H9 (cell line): Measurements from ENCODE around the gene BBOF1. TPM values are rescaled to one million over a fixed set of nuclear protein-coding genes. Genes with fewer than 3 reads are reported as not detected.
"Not testable (repeated sequence)": the region's sequence is repeated elsewhere in the genome, so short reads cannot be mapped to it uniquely, and the experiment has no call there.

Experiments used
- DNase-seq: peaks from one replicate; pipeline ENCODE4 v3.0.0-alpha.2; 2017
- H2AFZ ChIP-seq: one replicate; pipeline ENCODE4 v1.6.1; 2013; ENCODE audit warnings: mild to moderate bottlenecking, low read length, control low read depth, moderate library complexity
- H2AK5ac ChIP-seq: 2 replicates; pipeline ENCODE4 v1.6.1; 2013; ENCODE audit warnings: low read length, control low read depth, mixed read lengths; ENCODE audit not compliant: insufficient read length
- H2BK120ac ChIP-seq: one replicate; pipeline ENCODE4 v1.6.1; 2013; ENCODE audit warnings: low read depth, mild to moderate bottlenecking, low read length, control low read depth, inconsistent platforms; ENCODE audit not compliant: poor library complexity, severe bottlenecking
- H2BK12ac ChIP-seq: 2 replicates; pipeline ENCODE4 v1.6.1; 2013; ENCODE audit warnings: low read length, control low read depth, mixed read lengths, low read depth; ENCODE audit not compliant: insufficient read length
- H2BK15ac ChIP-seq: 2 replicates; pipeline ENCODE4 v1.6.1; 2013; ENCODE audit warnings: low read depth, low read length, control low read depth
- H2BK20ac ChIP-seq: one replicate; pipeline ENCODE4 v1.6.1; 2013; ENCODE audit warnings: low read depth, mild to moderate bottlenecking, low read length, control low read depth, inconsistent platforms; ENCODE audit not compliant: poor library complexity, severe bottlenecking
- H2BK5ac ChIP-seq: 2 replicates; pipeline ENCODE4 v1.6.1; 2013; ENCODE audit warnings: low read length, control low read depth, mixed read lengths; ENCODE audit not compliant: insufficient read length
- H3K14ac ChIP-seq: 2 replicates; pipeline ENCODE4 v1.6.1; 2013; ENCODE audit warnings: low read length, control low read depth; ENCODE audit not compliant: insufficient read depth
- H3K18ac ChIP-seq: 2 replicates; pipeline ENCODE4 v1.6.1; 2013; ENCODE audit warnings: low read depth, mild to moderate bottlenecking, mixed read lengths, low read length, control low read depth; ENCODE audit not compliant: insufficient read length
- H3K23ac ChIP-seq: 2 replicates; pipeline ENCODE4 v1.6.1; 2013; ENCODE audit warnings: low read length, control low read depth, mixed read lengths, low read depth; ENCODE audit not compliant: insufficient read length
- H3K23me2 ChIP-seq: 2 replicates; pipeline ENCODE4 v1.6.1; 2013; ENCODE audit warnings: low read depth, mild to moderate bottlenecking, mixed read lengths, low read length, control low read depth; ENCODE audit not compliant: insufficient read length, poor library complexity, severe bottlenecking
- H3K27ac ChIP-seq: 2 replicates; pipeline ENCODE4 v1.5.1; 2013; ENCODE audit warnings: low read length, control low read depth, mixed read lengths, low read depth; ENCODE audit not compliant: insufficient read length
- H3K27me3 ChIP-seq: 2 replicates; pipeline ENCODE4 v1.6.1; 2013; ENCODE audit warnings: low read length, control low read depth, inconsistent platforms; ENCODE audit not compliant: insufficient read depth
- H3K4ac ChIP-seq: 2 replicates; pipeline ENCODE4 v1.6.1; 2013; ENCODE audit warnings: low read depth, mild to moderate bottlenecking, control low read depth, inconsistent platforms, low read length, moderate library complexity
- H3K4me1 ChIP-seq: 2 replicates; pipeline ENCODE4 v1.6.1; 2013; ENCODE audit warnings: low read length, control low read depth, inconsistent platforms; ENCODE audit not compliant: insufficient read depth
- H3K4me2 ChIP-seq: 2 replicates; pipeline ENCODE4 v1.6.1; 2013; ENCODE audit warnings: low read length, control low read depth, mixed read lengths; ENCODE audit not compliant: insufficient read length, insufficient read depth
- H3K56ac ChIP-seq: 2 replicates; pipeline ENCODE4 v1.6.1; 2013; ENCODE audit warnings: low read depth, mild to moderate bottlenecking, mixed read lengths, low read length, control low read depth; ENCODE audit not compliant: insufficient read length
- H3K79me1 ChIP-seq: 2 replicates; pipeline ENCODE4 v1.6.1; 2013; ENCODE audit warnings: low read depth, mild to moderate bottlenecking, moderate library complexity, low read length, control low read depth, inconsistent platforms; ENCODE audit not compliant: insufficient read depth, poor library complexity, severe bottlenecking
- H3K79me2 ChIP-seq: 2 replicates; pipeline ENCODE4 v1.6.1; 2013; ENCODE audit warnings: low read length, control low read depth, inconsistent platforms; ENCODE audit not compliant: insufficient read depth
- H3K9ac ChIP-seq: 2 replicates; pipeline ENCODE4 v1.6.1; 2013; ENCODE audit warnings: low read length, control low read depth, mixed read lengths; ENCODE audit not compliant: insufficient read length; ENCODE audit errors: extremely low read depth
- H3K9me3 ChIP-seq: one replicate; pipeline ENCODE4 v1.6.1; 2013; ENCODE audit warnings: low read depth, low read length, inconsistent platforms; ENCODE audit not compliant: control insufficient read depth
- H3T11ph ChIP-seq: one replicate; pipeline ENCODE4 v1.6.1; 2013; ENCODE audit warnings: mild to moderate bottlenecking, low read length, control low read depth, inconsistent platforms
- H4K20me1 ChIP-seq: one replicate; pipeline ENCODE4 v1.6.1; 2013; ENCODE audit not compliant: control insufficient read depth, insufficient read length, insufficient read depth
- H4K5ac ChIP-seq: 2 replicates; pipeline ENCODE4 v1.6.1; 2013; ENCODE audit warnings: low read depth, mild to moderate bottlenecking, mixed read lengths, low read length, control low read depth; ENCODE audit not compliant: insufficient read length
- H4K8ac ChIP-seq: replicated peaks from 2 replicates; pipeline ENCODE4 v1.6.1; 2013; ENCODE audit warnings: low read length, control low read depth, mixed read lengths, low read depth; ENCODE audit not compliant: insufficient read length
- H4K91ac ChIP-seq: 2 replicates; pipeline ENCODE4 v1.6.1; 2013; ENCODE audit warnings: low read depth, mild to moderate bottlenecking, moderate library complexity, mixed read lengths, low read length, control low read depth; ENCODE audit not compliant: insufficient read length
- H3K27ac Mint-ChIP-seq, 3 experiments: 2 replicates in 2 of 3; 3 replicates in 1 of 3; pipeline ENCODE4 v1.8.0; 2020 to 2021; ENCODE audit warnings: mixed read lengths in 3 of 3, mild to moderate bottlenecking in 1 of 3, moderate library complexity in 1 of 3
- H3K27me3 Mint-ChIP-seq: 2 replicates; pipeline ENCODE4 v1.8.0; 2021; ENCODE audit warnings: low read depth, mild to moderate bottlenecking, moderate library complexity, mixed read lengths
- H3K36me3 Mint-ChIP-seq, 3 experiments: 2 replicates in 2 of 3; 3 replicates in 1 of 3; pipeline ENCODE4 v1.8.0; 2020 to 2021; ENCODE audit warnings: low read depth in 3 of 3, mixed read lengths in 3 of 3; ENCODE audit not compliant: insufficient read depth in 1 of 3
- H3K4me1 Mint-ChIP-seq, 2 experiments: 2 replicates each; pipeline ENCODE4 v1.8.0; 2020; ENCODE audit warnings: mixed read lengths in 2 of 2
- H3K4me3 Mint-ChIP-seq, 2 experiments: 2 replicates in 1 of 2; 3 replicates in 1 of 2; pipeline ENCODE4 v1.8.0; 2020 to 2021; ENCODE audit warnings: mild to moderate bottlenecking in 2 of 2, mixed read lengths in 2 of 2, moderate library complexity in 1 of 2
- H3K9me3 Mint-ChIP-seq, 2 experiments: 2 replicates in 1 of 2; 3 replicates in 1 of 2; pipeline ENCODE4 v1.8.0; 2020; ENCODE audit warnings: mild to moderate bottlenecking in 2 of 2, mixed read lengths in 2 of 2, moderate library complexity in 1 of 2
- WGBS: extraction: QIAGEN DNeasy Blood & Tissue Kit; methylation state at CpG from one replicate; pipeline ENCODE4 v1.1.7; 2013; ENCODE audit warnings: missing lambda C conversion rate, low lambda C conversion rate, mixed read lengths; ENCODE audit not compliant: insufficient read length; ENCODE audit errors: extremely low coverage; 5-methylcytosine and 5-hydroxymethylcytosine counted together
- total RNA-seq: library from RNA; stranded (reverse); gene quantifications from 2 replicates; pipeline ENCODE4 v1.2.1, GENCODE V29; 2021
- TF ChIP-seq, protein P1 (sequence below): fragments of 200-600 bp; sonication (generic); conservative IDR thresholded peaks from 3 replicates; pipeline ENCODE4 v1.8.0; 2021; ENCODE audit warnings: antibody characterized with exemption, mild to moderate bottlenecking

BBOF1 gene
- total RNA-seq, 1 experiment from 2014 or later: 0.61 TPM

DNA sequence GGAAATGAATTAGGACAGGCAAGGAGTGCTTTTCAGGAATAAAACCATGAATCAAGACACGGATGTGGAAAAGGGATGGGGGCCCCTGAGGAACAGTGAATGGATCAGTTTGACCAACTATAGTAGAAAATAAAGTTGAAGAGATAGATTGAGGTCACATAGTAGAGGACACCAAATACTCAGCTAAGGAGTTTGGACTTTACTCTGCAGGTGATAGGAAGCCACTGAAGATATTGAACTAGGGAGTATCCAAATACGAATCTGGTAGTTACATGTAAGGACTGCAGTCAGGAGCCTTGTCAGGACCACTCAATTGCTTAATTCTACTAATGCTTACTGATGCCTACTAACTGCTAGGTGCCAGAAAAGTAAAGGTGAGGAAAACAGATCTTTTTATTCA, 20.4 kb upstream of the BBOF1 start:
- H3K27ac Mint-ChIP-seq: peak overlapping the region in 1 of 3 experiments; percentile 78; a peak in 2 of 7 replicates
- no peaks in the 10 kb centered on the region for H3K4me1 Mint-ChIP-seq
- no peak overlapping the region for H2BK15ac ChIP-seq
- no peaks in the 10 kb centered on the region for H3K23me2 ChIP-seq
- H4K5ac ChIP-seq: no peak overlapping the region
- no peak overlapping the region for H3K4me2 ChIP-seq
- no peak overlapping the region for H3T11ph ChIP-seq
- H3K4me3 Mint-ChIP-seq: no peak overlapping the region
- no peak overlapping the region for H3K56ac ChIP-seq
- no peaks in the 10 kb centered on the region for H3K9me3 Mint-ChIP-seq
- no peak overlapping the region for H3K23ac ChIP-seq
- no peak overlapping the region for H3K27ac ChIP-seq
- TF ChIP-seq, protein P1, sequence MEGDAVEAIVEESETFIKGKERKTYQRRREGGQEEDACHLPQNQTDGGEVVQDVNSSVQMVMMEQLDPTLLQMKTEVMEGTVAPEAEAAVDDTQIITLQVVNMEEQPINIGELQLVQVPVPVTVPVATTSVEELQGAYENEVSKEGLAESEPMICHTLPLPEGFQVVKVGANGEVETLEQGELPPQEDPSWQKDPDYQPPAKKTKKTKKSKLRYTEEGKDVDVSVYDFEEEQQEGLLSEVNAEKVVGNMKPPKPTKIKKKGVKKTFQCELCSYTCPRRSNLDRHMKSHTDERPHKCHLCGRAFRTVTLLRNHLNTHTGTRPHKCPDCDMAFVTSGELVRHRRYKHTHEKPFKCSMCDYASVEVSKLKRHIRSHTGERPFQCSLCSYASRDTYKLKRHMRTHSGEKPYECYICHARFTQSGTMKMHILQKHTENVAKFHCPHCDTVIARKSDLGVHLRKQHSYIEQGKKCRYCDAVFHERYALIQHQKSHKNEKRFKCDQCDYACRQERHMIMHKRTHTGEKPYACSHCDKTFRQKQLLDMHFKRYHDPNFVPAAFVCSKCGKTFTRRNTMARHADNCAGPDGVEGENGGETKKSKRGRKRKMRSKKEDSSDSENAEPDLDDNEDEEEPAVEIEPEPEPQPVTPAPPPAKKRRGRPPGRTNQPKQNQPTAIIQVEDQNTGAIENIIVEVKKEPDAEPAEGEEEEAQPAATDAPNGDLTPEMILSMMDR: no peak
- no peak overlapping the region for H2AFZ ChIP-seq
- no peak overlapping the region for H3K4ac ChIP-seq
- no peak overlapping the region for H2BK12ac ChIP-seq
- no peak overlapping the region for H4K8ac ChIP-seq
- H3K36me3 Mint-ChIP-seq: peaks cover 0 to 4% (median 0%) of the 10 kb centered on the region in 3 experiments; a peak in 3 of 7 replicates
- no peak for DNase-seq
- WGBS: no CpG with 5 or more reads among the region's 2 CpGs
- H3K4me1 ChIP-seq: no peaks in the 10 kb centered on the region
- H4K20me1 ChIP-seq: no peaks in the 10 kb centered on the region
- no peaks in the 10 kb centered on the region for H3K79me2 ChIP-seq
- no peak overlapping the region for H2BK5ac ChIP-seq
- H3K18ac ChIP-seq: no peak overlapping the region
- H4K91ac ChIP-seq: no peak overlapping the region
- H2AK5ac ChIP-seq: no peak overlapping the region
- H3K79me1 ChIP-seq: no peaks in the 10 kb centered on the region
- no peaks in the 10 kb centered on the region for H3K9me3 ChIP-seq
- no peak overlapping the region for H2BK120ac ChIP-seq
- no peak overlapping the region for H3K9ac ChIP-seq
- H2BK20ac ChIP-seq: no peak overlapping the region
- H3K27me3 ChIP-seq: no peaks in the 10 kb centered on the region
- H3K27me3 Mint-ChIP-seq: no peaks in the 10 kb centered on the region
- no peak overlapping the region for H3K14ac ChIP-seq

DNA sequence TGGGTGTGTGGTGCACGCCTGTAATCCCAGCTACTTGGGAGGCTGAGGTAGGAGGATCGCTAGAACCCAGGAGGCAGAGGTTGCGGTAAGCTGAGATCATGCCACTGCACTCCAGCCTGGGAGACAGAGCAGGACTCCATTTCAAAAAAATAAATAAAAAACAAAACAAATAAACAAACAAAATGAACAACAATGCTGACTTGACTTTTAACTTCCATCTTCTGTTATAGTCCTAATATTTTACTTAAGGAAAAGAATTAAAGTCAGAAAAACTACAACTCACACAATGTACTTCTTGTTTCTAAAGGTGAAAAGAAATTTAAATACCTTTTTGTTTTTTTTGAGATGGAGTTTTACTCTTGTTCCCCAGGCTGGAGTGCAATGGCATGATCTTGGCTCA, 13.5 kb upstream of the BBOF1 start:
- H3K27me3 Mint-ChIP-seq: not testable (repeated sequence)

More for the DNA sequence above, 13.5 kb upstream of the BBOF1 start:
- H3K36me3 Mint-ChIP-seq: peaks cover 0 to 29% (median 4%) of the 10 kb centered on the region in 3 experiments; a peak in 3 of 7 replicates
- H3K14ac ChIP-seq, H3K9ac ChIP-seq, H4K91ac ChIP-seq, H3K9me3 ChIP-seq, H2BK20ac ChIP-seq, H3K56ac ChIP-seq, H3K79me1 ChIP-seq, H2BK15ac ChIP-seq, H3K4ac ChIP-seq, H4K20me1 ChIP-seq, H3K27me3 ChIP-seq, H4K8ac ChIP-seq, H3K27ac Mint-ChIP-seq, H3K79me2 ChIP-seq, H2BK120ac ChIP-seq, H2BK5ac ChIP-seq, H3K4me1 ChIP-seq, H3K23me2 ChIP-seq, H3K18ac ChIP-seq, H2AK5ac ChIP-seq, H2BK12ac ChIP-seq, H3K27ac ChIP-seq, H3K4me3 Mint-ChIP-seq, H3K4me2 ChIP-seq, H2AFZ ChIP-seq, DNase-seq, H3K23ac ChIP-seq, H3T11ph ChIP-seq, H3K4me1 Mint-ChIP-seq, H4K5ac ChIP-seq, H3K9me3 Mint-ChIP-seq: not testable (repeated sequence)
- WGBS: no CpG with 5 or more reads among the region's 3 CpGs
